GM13976 (cell line): ENCODE data around the gene GPN3.
"Not testable (repeated sequence)": the region's sequence is repeated elsewhere in the genome, so short reads cannot be mapped to it uniquely, and the experiment has no call there.

ENCODE experiments used
- DNase-seq: peaks from one replicate; pipeline ENCODE4 v3.0.0; 2012; ENCODE audit warnings: low spot score
- in situ Hi-C: fragments of 300-500 bp; cut with MboI; formaldehyde crosslinking; loops from one replicate; pipeline ENCODE4 v1.12.0; 2022; ENCODE audit warnings: low sequenced_read_pairs, mixed read lengths, inconsistent platforms; ENCODE audit not compliant: unreplicated experiment
- TF ChIP-seq, protein P1 (sequence below): IDR thresholded peaks from 2 replicates; pipeline ENCODE4 v1.5.1; 2012; ENCODE audit warnings: borderline replicate concordance, mild to moderate bottlenecking; ENCODE audit not compliant: insufficient read depth; ENCODE audit errors: extremely low read depth, missing control alignments, control extremely low read depth

Gene GPN3

DNA sequence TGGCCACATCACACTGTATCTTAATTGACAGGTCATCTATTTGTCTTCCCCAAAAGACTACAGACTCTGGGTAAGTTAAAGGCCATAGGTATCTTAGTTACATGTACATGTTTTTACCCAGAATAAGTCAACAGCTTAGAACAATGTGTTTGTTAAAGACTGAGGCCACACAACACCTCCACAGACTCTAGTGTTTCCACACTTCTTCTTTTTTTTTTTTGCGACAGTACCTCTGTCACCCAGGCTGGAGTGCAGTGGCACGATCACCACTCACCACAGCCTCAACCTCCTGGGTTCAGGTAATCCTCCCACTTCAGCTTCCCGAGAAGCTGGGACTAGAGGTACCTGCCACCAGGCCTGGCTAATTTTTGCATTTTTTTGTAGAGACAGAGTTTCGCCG lies 1.3 kb downstream of the GPN3 start:
- TF ChIP-seq, protein P1, sequence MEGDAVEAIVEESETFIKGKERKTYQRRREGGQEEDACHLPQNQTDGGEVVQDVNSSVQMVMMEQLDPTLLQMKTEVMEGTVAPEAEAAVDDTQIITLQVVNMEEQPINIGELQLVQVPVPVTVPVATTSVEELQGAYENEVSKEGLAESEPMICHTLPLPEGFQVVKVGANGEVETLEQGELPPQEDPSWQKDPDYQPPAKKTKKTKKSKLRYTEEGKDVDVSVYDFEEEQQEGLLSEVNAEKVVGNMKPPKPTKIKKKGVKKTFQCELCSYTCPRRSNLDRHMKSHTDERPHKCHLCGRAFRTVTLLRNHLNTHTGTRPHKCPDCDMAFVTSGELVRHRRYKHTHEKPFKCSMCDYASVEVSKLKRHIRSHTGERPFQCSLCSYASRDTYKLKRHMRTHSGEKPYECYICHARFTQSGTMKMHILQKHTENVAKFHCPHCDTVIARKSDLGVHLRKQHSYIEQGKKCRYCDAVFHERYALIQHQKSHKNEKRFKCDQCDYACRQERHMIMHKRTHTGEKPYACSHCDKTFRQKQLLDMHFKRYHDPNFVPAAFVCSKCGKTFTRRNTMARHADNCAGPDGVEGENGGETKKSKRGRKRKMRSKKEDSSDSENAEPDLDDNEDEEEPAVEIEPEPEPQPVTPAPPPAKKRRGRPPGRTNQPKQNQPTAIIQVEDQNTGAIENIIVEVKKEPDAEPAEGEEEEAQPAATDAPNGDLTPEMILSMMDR = no peak
- in situ Hi-C loops = loop anchor here (10.0 kb wide), 1 partner anchor 228 kb away; no protein-coding TSS in a partner anchor
- no peak for DNase-seq

DNA sequence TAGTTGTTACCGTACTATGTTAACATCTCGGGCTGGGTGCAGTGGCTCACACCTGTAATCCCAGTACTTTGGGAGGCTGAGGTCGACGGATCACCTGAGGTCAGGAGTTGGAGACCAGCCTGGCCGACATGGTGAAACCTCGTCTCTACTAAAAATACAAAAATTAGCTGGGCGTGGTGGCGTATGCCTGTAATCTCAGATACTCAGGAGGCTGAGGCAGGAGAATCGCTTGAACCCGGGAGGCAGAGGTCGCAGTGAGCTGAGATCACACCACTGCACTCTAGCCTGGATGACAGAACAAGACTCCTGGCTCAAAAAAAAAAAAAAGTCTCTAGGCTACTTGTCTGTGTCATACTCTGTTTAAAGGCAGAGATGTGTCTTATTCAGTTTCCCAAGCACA lies 2.3 kb downstream of the GPN3 start:
- not testable (repeated sequence) for DNase-seq
- in situ Hi-C loops = loop anchor here (10.0 kb wide), 1 partner anchor 229 kb away; no protein-coding TSS in a partner anchor

DNA sequence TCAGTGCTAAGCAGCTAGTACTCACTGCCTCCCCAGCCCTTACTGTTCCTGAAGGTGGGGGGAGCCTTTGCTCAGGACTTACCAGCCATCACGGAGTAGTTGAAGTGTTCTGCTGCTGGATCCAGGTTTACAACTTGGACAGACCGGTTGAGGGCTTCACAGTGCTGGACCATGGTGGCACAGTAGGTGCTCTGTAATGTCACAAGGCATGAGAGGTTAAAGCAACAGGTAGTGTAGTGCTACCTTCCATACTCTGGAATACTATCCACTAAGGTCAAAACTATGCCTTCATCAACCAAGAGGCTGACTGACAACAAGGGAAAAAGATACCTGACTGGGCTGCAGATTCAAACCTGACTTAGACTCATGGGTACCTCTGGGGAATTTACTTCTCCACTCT lies 3.0 kb downstream of the GPN3 start:
- TF ChIP-seq, protein P1 = no peak
- DNase-seq = no peak
- in situ Hi-C loops = loop anchor here (10.0 kb wide), 1 partner anchor 230 kb away; no protein-coding TSS in a partner anchor

DNA sequence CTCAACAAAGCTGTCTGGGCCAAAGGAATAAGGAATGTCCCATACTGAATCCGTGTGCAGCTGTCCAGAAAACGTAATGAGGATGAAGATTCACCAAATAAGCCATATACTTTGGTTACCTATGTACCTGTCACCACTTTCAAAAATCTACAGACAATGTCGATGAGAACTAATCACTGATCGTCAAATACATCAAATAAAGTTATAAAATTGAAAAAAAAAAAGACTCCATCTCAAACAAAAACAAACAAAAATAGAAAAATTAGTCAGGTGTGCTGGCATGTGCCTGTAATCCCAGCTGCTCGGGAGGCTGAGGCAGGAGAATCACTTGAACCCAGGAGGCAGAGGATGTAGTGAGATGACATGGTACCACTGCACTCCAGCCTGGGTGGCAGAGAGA lies 6.9 kb downstream of the GPN3 start:
- in situ Hi-C loops = loop anchor here (10.0 kb wide), 1 partner anchor 234 kb away; no protein-coding TSS in a partner anchor
- DNase-seq = not testable (repeated sequence)

DNA sequence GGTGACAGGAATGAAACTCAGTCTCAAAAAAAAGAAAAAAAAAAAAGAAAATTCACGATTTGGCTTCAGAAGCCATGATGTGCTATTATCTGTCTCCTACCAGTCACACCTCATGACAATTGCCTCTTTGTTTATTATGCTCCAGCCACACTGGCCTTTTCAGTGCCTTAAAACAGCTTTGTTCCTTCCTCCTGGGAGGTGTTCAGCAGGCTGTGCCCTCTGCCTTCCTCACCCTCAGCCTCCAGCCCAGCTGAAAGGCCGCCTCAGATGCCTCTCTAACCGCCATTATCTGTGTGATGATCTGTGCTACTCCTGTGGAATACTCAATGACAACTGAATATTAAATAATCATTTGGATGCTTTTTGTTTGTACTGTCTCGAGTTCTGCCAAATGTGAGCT lies 9.3 kb downstream of the GPN3 start:
- in situ Hi-C loops = no loop called here

DNA sequence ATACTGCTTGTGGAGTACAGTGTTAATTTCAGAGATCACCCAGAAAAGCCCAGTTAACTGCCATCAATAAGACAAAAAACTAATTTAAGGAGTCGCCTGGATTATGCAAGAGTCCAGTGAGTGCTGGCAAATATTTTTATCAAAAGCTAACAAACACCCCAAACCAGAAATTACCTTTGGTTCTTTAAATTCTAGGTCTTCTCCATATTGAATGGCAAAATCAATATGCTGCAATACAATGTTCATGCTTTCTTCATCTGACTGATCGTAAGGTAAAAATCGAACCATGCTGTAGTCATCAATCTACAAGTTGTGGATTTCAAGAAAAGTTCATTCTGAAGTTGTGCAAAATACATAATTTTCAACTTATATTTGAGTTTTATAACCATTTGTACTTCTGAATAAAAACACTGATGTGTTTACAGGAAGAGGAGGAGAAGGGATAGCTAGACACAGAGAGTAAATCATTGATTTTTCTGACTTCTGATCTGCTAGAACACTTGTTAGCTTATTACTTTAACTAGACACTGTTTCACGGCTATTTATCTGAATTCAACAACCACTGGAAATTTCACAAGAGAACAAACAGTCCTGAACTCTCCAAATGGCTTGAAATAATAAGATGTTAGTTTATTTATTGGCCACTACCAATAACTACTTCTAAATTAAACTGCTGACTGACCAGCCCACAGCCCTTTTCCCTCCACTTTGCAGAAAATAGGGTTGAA lies 14.3 kb downstream of the GPN3 start:
- no peak for DNase-seq
- TF ChIP-seq, protein P1 = no peak
- in situ Hi-C loops = loop anchor here (5.0 kb wide), 1 partner anchor 149 kb away; no protein-coding TSS in a partner anchor

More for the DNA sequence above, 9.3 kb downstream of the GPN3 start:
- TF ChIP-seq, protein P1 = no peak
- DNase-seq = no peak

DNA sequence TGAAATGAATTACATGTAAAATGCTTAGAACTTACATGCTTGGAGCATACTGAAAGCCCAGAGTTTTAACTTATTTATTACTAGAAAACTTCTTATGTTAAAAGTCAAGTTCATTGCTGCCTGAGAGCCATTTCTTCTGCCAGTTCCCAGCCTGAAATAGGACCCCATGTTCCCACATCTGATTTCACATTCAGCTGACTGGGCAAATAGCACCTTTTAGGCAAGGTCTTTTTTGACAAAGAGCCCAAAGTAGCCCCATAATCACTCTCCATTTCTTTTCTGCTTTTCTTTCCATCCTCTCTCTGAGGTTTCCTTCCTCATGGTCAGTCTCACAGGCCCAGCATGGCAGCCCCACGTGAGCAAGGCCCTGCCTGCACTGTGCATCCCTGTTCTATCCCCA lies 16.8 kb downstream of the GPN3 start:
- TF ChIP-seq, protein P1 = no peak
- DNase-seq = no peak
- in situ Hi-C loops = loop anchor here (5.0 kb wide), 1 partner anchor 151 kb away; no protein-coding TSS in a partner anchor
